GM18867 (cell line): Measurements from ENCODE around the gene HS6ST2.
"Not testable (repeated sequence)": the region's sequence is repeated elsewhere in the genome, so short reads cannot be mapped to it uniquely, and the experiment has no call there.

Experiments
- ATAC-seq: cut with Tn5 transposase; IDR thresholded peaks from one replicate; pipeline ENCODE4 v1.9.1; 2021; ENCODE audit warnings: mild to moderate bottlenecking, moderate library complexity; ENCODE audit not compliant: unreplicated experiment

The HS6ST2 gene

GRCh38 chrX:132958091-132958703 lies at the start of gene HS6ST2:
Gene HS6ST2, minus strand, starts transcription at chrX:132958629.
- no peak for ATAC-seq

- no peak for ATAC-seq
Observed at GRCh38 chrX:133007458-133007857, 49.0 kb upstream of the HS6ST2 start.

GRCh38 chrX:133005616-133006015 lies 47.2 kb upstream of the HS6ST2 start:
- no peak for ATAC-seq

GRCh38 chrX:133005042-133005441 lies 46.6 kb upstream of the HS6ST2 start:
- ATAC-seq = no peak

GRCh38 chrX:132999209-132999608 lies 40.8 kb upstream of the HS6ST2 start:
- ATAC-seq = no peak

GRCh38 chrX:132990835-132991234 lies 32.4 kb upstream of the HS6ST2 start:
- no peak for ATAC-seq

- no peak for ATAC-seq
Observed at GRCh38 chrX:132986556-132986955, 28.1 kb upstream of the HS6ST2 start.

- no peak for ATAC-seq
Observed at GRCh38 chrX:132984058-132984650, 25.7 kb upstream of the HS6ST2 start.

- no peak for ATAC-seq
Observed at GRCh38 chrX:132983496-132983895, 25.1 kb upstream of the HS6ST2 start.

- ATAC-seq = not testable (repeated sequence)
Observed at GRCh38 chrX:132980035-132980434, 21.6 kb upstream of the HS6ST2 start.

GRCh38 chrX:132968296-132968949 lies 10.0 kb upstream of the HS6ST2 start:
- ATAC-seq = no peak

GRCh38 chrX:132967049-132967448 lies 8.6 kb upstream of the HS6ST2 start:
- ATAC-seq = no peak

GRCh38 chrX:132965461-132965860 lies 7.0 kb upstream of the HS6ST2 start:
- no peak for ATAC-seq

- ATAC-seq = no peak
Observed at GRCh38 chrX:132961511-132961910, 3.1 kb upstream of the HS6ST2 start.

GRCh38 chrX:132957211-132958090 lies 978 bp downstream of the HS6ST2 start:
- no peak for ATAC-seq

GRCh38 chrX:132956421-132957210 lies 1.8 kb downstream of the HS6ST2 start:
- ATAC-seq = no peak

GRCh38 chrX:132955690-132956089 lies 2.7 kb downstream of the HS6ST2 start:
- ATAC-seq = no peak

GRCh38 chrX:132954323-132954722 lies 4.1 kb downstream of the HS6ST2 start:
- ATAC-seq = no peak

- no peak for ATAC-seq
Observed at GRCh38 chrX:132953354-132953753, 5.1 kb downstream of the HS6ST2 start.

GRCh38 chrX:132948648-132949260 lies 9.7 kb downstream of the HS6ST2 start:
- no peak for ATAC-seq
